ENCODE measurements around the gene NPAS3.

Gene NPAS3

GRCh38 chr14:33576014-33576413 is 637.3 kb downstream of the NPAS3 start:
- H4K20me1 ChIP-seq (ENCODE audit: insufficient read depth, low read length): no peaks in the 10 kb centered on the region
- no peaks in the 10 kb centered on the region for H3K4me1 ChIP-seq (ENCODE audit: low read length)
- no peaks in the 10 kb centered on the region for H3K9me3 ChIP-seq (ENCODE audit: insufficient read depth, low read length)
- H2AFZ ChIP-seq (ENCODE audit: low read depth, low read length): no peak overlapping the region
- H3K36me3 ChIP-seq (replicated peaks; ENCODE audit: low read depth, low read length): no peaks in the 10 kb centered on the region
- H3K4me3 ChIP-seq (ENCODE audit: low read length): no peak overlapping the region
- H3K27me3 ChIP-seq (ENCODE audit: low read depth, low read length): no peaks in the 10 kb centered on the region
- no peak overlapping the region for H3K27ac ChIP-seq (ENCODE audit: low read length)
- H3K79me2 ChIP-seq (ENCODE audit: low read length): no peaks in the 10 kb centered on the region
- no peak for TF ChIP-seq CTCF (IDR thresholded peaks at IDR 0.05; ENCODE audit: low read depth, low read length)
- no peak for TF ChIP-seq EZH2phosphoT487 (IDR thresholded peaks at IDR 0.05; ENCODE audit: low read depth)
- H3K4me2 ChIP-seq (ENCODE audit: low read length): no peak overlapping the region
- H3K9ac ChIP-seq (ENCODE audit: low read length): no peak overlapping the region

- no peaks in the 10 kb centered on the region for H3K4me1 ChIP-seq (ENCODE audit: low read length)
- H3K27me3 ChIP-seq (ENCODE audit: low read depth, low read length): no peaks in the 10 kb centered on the region
- no peak overlapping the region for H3K9ac ChIP-seq (ENCODE audit: low read length)
- H4K20me1 ChIP-seq (ENCODE audit: insufficient read depth, low read length): no peaks in the 10 kb centered on the region
- H3K4me2 ChIP-seq (ENCODE audit: low read length): no peak overlapping the region
- no peaks in the 10 kb centered on the region for H3K9me3 ChIP-seq (ENCODE audit: insufficient read depth, low read length)
- no peaks in the 10 kb centered on the region for H3K36me3 ChIP-seq (replicated peaks; ENCODE audit: low read depth, low read length)
- H3K27ac ChIP-seq (ENCODE audit: low read length): no peak overlapping the region
- TF ChIP-seq CTCF (IDR thresholded peaks at IDR 0.05; ENCODE audit: low read depth, low read length): no peak
- TF ChIP-seq EZH2phosphoT487 (IDR thresholded peaks at IDR 0.05; ENCODE audit: low read depth): no peak
- no peaks in the 10 kb centered on the region for H3K79me2 ChIP-seq (ENCODE audit: low read length)
- no peak overlapping the region for H3K4me3 ChIP-seq (ENCODE audit: low read length)
- no peak overlapping the region for H2AFZ ChIP-seq (ENCODE audit: low read depth, low read length)
Measured at GRCh38 chr14:33578461-33579216, 640.0 kb downstream of the NPAS3 start.

GRCh38 chr14:33580231-33580749 is 641.6 kb downstream of the NPAS3 start:
- Histone ChIP-seq H3K9me3 (ENCODE audit: insufficient read depth, low read length) (no peaks in the 10 kb centered on the region), H3K4me1 (ENCODE audit: low read length) (no peaks in the 10 kb centered on the region), H2AFZ (ENCODE audit: low read depth, low read length) (no peak overlapping the region), H3K36me3 (replicated peaks; ENCODE audit: low read depth, low read length) (no peaks in the 10 kb centered on the region), H3K27ac (ENCODE audit: low read length) (no peak overlapping the region), H3K4me3 (ENCODE audit: low read length) (no peak overlapping the region), H4K20me1 (ENCODE audit: insufficient read depth, low read length) (no peaks in the 10 kb centered on the region), H3K27me3 (ENCODE audit: low read depth, low read length) (no peaks in the 10 kb centered on the region), H3K9ac (ENCODE audit: low read length) (no peak overlapping the region), H3K79me2 (ENCODE audit: low read length) (no peaks in the 10 kb centered on the region), H3K4me2 (ENCODE audit: low read length) (no peak overlapping the region)
- no peak for TF ChIP-seq EZH2phosphoT487 (IDR thresholded peaks at IDR 0.05; ENCODE audit: low read depth)
- TF ChIP-seq CTCF (IDR thresholded peaks at IDR 0.05; ENCODE audit: low read depth, low read length): no peak

GRCh38 chr14:33580841-33581240 is 642.2 kb downstream of the NPAS3 start:
- H3K27ac ChIP-seq (ENCODE audit: low read length): no peak overlapping the region
- H3K79me2 ChIP-seq (ENCODE audit: low read length): no peaks in the 10 kb centered on the region
- H3K4me3 ChIP-seq (ENCODE audit: low read length): no peak overlapping the region
- H3K9ac ChIP-seq (ENCODE audit: low read length): no peak overlapping the region
- H2AFZ ChIP-seq (ENCODE audit: low read depth, low read length): no peak overlapping the region
- no peak overlapping the region for H3K4me2 ChIP-seq (ENCODE audit: low read length)
- no peaks in the 10 kb centered on the region for H3K36me3 ChIP-seq (replicated peaks; ENCODE audit: low read depth, low read length)
- TF ChIP-seq CTCF (IDR thresholded peaks at IDR 0.05; ENCODE audit: low read depth, low read length): no peak
- no peak for TF ChIP-seq EZH2phosphoT487 (IDR thresholded peaks at IDR 0.05; ENCODE audit: low read depth)
- H3K27me3 ChIP-seq (ENCODE audit: low read depth, low read length): no peaks in the 10 kb centered on the region
- H3K9me3 ChIP-seq (ENCODE audit: insufficient read depth, low read length): no peaks in the 10 kb centered on the region
- H4K20me1 ChIP-seq (ENCODE audit: insufficient read depth, low read length): no peaks in the 10 kb centered on the region
- no peaks in the 10 kb centered on the region for H3K4me1 ChIP-seq (ENCODE audit: low read length)

Data from OCI-LY3 (cell line).